SW 1271 (cell line): ENCODE data around the gene GPR180.

Experiments used
- DNase-seq, 2 experiments: peaks; one replicate each; lab custom pipeline; 2025; lab: John Stamatoyannopoulos, UW

The GPR180 gene

DNA sequence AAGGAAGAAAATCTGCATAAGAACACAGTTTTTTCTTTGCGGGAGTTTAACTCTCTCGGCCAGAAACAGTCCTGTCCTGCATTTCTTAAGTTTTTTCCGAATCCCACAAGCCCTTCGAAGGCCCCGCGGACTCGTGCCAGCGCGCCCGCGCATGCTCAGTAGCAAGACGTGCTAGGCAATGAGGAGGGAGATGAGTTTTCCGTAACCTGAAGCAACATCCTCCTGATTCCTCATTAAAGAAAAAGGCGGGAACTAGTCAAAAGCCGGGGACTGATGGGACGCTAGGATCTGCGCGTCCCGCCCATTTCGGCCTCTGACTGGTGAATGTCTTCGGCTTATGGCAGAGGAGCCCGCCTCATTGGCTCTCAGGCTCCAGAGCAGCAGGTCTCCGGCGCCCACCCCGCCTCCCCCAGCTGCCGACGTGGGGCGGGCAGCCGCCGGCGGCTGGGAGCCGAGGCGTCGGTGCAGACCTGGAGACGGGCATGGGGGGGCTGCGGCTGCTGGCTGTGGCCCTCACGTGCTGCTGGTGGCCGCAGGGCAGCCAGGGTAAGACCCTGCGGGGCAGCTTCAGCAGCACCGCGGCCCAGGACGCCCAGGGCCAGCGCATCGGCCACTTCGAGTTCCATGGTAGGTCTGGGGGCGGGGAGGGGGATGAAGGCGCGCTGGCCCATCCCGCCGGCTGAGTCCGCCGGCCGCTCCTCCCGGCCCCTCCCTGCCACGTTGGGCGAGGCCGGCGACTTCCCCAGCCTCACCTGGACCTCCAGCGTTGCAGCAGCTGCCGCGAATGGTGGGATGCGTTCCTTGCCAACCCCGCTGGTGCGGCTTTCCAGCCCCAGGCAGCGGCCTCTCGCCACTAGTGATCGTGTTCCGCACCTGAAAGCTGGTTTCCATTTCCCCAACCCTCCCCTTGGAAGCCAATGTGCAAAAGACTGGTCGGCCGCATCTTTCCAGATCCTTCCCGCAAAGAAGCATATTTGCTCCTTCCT lies at the start of gene GPR180:
TSS of gene GPR180 (plus strand) at position 412 of the 986 bp plus-strand sequence. CDS start at position 483, 71 bp downstream.
- DNase-seq = peak; percentile 98 to 99

DNA sequence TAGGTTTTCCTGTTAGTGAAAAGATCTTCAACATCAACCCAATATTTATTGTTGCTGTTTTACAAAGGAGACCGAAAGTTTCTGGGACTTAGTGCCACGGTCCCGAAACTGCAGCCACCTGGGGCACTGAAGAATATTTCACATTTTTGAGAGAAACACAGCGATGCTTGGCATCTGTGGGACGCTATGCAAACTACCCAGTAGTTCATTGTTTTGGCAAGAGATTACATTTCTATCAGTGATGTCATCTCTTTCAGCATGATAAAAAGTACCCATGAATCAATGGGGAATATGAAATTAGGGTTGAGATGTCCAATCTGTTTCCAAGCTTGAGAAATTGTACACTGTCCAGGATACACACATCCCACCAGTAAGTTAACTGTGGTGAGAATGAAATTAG lies 49.6 kb upstream of the GPR180 start:
- no peak for DNase-seq

DNA sequence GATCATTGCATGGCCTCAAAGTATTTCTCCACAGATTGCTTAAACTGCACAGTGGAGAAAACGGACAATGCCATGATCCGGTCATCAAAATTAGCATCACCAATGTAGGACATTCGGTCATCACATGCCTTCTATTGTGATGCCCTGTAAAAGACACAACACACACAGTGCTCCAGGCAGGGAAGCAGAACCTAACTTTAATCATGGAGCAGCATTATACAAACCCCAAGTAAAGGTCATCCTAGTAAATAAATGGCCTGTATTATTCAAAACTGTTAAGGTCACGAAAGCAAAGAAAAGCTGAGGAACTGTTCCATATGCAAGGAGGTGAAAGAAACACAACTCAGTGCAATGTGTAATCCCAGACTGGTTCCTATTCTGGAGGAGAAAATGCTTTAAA lies 47.9 kb upstream of the GPR180 start:
- no peak for DNase-seq

DNA sequence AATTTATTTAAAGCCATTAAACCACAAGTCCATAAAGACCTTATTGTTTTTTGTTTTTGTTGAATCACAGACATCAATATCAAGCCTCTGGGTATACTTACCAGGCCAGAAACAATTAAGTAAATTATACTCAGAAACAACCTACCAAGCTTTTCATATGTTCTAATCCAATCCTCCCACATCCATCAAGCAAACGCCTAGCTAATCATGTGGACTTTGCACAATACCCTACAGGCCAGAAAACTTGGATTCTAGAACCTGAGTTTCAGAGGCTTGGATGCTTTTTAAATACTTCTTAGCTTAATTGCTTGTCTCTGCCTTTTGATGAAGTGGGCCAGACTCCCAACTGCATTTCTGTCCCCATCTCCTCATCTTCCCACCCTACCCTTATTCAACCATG lies 45.6 kb upstream of the GPR180 start:
- DNase-seq = no peak

DNA sequence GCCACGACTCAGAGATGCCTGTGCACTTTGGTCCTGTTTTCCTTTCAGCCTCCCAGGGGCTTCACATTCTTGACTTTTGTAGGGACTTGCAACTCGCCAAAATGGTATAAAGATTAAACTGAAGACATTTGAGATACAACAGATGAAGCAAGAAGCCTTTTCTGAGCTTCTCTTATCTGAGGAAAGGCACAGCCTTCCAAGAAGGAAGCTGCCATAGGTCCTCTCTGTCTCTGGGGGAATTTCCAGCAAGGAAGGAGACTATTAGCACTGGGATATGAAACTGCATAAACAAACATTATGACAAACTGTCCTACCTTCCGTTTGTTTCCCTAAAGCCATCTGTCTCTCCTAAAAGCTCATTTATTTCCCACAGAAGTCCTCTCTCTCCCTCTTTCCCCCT lies 45.0 kb upstream of the GPR180 start:
- DNase-seq = no peak

DNA sequence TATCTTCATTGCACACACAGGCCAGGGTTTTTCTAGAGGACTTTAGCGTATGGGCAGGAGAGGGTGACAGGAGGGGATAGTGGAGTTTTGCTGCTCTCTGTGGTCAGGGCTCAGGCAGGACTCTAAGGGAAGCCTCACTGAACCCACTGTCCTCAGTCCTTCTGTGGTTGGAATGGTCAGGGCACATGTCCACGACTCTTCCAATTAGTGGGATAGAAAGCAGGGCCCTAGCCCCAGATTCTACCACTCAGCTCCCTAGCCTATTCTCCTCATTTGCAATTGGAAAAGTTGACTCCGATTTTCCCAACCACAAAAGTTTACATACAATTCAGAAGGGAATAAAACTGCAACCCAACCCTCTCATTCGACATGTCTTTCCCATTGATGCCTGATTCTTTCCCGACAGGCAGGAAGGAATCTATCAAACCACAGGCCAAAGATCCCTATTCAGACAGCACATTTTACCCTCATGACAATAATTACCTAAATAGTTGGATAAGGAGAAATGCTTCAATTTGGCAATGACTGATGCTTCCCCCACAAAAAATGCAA lies 43.9 kb upstream of the GPR180 start:
- DNase-seq = no peak

DNA sequence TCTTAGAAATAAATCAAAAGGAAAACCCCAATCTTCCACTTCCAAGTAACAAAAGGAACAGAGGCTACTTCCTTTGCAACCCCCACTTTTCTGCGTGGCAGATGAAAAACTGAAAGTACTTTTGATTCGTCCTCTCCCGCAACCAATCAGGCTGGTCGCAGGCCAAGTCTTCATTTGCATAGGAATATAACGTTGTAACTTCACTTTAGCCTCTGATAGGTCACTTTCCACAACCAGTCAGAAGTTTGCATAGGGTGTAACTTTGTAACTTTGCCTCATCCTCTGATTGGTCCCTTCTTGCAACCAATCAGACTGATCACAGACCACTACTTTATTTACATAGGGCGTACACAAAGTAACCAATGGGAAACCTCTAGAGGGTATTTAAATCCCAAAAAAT lies 42.9 kb upstream of the GPR180 start:
- no peak for DNase-seq

DNA sequence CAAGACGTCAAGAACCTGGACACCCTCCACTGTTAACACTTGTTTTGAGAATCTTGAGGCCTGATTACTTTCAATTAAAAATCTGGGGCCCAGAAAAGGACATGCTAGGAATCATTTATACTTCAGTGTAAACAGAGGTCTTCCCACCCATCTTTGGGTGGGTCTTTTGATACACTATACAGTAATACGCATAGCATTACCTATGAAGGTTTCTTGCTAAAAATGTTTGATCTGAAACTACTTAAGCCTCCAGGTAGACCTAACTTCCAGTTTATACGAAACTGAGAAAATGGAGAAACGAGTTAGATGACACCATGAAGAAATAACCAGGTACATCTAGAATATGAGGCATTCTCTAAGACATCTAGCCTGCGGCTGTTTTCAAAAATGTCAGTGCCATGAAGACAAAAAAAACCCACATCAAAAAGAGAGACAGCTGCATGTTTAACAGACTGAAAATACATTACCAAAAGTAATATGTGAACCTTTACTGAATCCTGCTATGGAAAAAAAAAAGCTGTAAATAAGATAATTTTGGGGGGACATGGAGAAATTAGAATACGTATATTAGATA lies 42.3 kb upstream of the GPR180 start:
- no peak for DNase-seq

DNA sequence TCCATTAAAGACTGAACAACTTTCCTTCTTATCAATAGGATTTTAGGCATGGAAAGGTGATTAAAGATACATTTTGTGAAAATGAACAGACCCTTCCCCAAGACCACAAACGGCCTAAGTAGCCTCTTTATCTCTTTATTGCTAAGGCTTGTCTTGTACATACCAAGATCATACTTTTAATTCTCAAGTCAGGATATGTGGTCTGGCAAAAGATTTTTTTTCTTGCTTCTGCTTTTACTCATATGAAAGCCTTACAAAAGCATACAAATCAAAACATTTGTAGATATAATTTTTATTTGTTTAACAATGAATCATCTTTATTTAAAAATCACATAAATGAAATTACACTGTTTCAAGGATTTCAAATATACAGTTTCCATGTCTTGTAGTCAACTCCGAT lies 41.5 kb upstream of the GPR180 start:
- DNase-seq = no peak

DNA sequence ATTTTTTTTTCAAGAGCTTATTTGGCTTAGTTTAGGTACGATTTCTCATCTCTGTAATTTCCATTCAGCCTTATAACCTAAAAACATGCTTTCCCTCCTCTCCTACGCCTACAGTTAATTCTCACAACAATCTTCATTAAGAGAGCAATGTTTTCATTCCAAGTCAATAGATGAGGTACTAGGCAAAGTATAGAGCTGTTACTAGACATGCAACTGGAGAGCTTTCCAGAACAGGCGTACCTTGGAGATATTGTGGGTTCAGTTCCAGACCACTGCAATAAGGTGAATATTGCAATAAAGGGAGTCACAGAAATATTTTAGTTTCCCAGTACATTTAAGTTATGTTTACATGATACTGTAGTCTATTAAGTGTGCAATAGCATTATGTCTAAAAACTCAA lies 40.5 kb upstream of the GPR180 start:
- no peak for DNase-seq

DNA sequence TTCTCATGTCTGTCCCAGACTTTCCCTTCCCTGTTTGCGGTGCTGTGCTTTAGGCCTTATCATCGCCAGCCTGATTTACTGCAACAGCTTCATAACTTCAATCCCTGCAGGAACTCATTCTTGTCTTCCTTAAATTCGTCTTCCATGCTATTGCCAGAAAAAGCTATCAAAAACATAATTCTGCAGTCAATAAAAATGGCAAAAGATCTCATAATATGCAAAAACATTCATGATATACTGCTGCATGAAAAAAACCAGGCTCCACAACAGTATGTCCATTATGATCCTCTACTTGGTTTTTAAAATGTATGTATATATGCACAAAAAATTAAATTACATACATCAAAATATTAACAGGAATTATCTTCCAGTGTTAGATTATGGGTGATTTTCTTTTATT lies 34.1 kb upstream of the GPR180 start:
- no peak for DNase-seq

DNA sequence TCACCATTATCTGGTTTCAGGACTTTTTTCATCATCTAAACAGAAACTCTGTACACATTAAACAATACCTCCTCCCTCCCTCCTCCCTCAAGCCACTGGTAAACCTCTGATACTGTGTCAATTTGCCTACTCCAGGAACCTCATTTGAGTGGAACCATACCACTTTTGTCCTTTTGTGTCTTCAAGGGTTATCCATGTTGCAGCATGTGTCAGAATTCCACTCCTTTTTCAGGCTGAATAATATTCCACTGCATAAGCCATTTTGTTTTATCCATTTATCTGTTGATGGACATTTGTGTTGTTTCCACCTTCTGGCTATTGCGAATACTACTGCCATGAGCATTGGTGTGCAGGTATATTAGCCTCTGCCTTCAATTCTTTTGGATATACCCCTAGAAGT lies 33.2 kb upstream of the GPR180 start:
- no peak for DNase-seq

DNA sequence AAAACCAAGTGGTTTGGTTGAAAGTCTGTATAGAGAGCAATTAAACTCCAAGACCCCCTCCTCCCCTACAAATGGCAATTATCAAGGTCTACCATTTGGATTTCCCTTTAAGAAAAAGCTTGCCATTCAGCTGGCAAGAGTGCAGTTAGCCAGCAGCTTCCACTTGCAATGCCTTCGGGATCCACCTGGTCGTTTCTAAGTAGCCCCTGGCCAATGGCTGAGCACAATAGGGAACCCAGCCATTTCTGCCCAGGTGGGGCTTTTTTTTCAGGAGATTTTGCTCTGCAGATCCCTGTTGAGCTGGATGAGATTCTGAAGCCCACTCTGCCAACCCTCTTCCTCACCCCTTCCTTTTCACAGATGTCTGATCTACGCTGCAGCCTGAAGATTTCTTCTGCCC lies 32.0 kb upstream of the GPR180 start:
- no peak for DNase-seq

DNA sequence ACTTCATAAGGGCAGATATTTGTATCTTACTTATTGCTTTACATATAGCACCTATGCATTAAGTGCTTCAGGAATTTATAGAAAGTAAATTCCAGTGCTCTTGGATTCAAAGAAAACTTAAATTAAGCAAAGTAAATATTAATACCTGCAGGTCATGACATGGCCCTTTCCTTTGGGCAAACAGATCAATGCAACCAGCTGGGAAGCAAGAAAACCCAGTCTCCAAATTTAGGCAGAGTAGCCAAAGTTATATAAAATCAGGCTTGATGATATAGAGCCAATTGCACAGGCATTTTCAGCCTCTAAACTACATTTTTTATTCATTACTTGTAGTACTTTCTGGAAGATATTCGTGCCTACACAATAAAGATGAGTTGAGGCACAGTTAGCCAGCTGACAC lies 22.6 kb upstream of the GPR180 start:
- no peak for DNase-seq

DNA sequence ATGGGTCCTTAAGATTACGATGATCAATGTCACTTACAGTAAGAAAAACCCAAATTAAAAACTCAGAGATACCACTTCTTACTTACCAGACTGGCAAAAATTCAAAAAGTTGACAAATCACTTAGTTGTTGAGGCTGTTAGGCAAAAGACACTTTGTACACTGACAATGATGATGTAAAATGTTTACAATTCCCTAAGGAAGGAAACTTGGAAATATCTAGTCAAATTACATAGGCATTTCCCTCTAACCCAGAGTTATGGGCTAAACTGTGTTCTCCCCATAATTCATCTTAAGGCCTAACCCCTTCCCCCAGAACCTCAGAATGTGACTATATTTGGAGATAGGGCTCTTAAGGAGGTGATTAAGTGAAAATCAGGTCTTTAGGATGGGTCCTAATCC lies 17.7 kb upstream of the GPR180 start:
- DNase-seq = no peak

DNA sequence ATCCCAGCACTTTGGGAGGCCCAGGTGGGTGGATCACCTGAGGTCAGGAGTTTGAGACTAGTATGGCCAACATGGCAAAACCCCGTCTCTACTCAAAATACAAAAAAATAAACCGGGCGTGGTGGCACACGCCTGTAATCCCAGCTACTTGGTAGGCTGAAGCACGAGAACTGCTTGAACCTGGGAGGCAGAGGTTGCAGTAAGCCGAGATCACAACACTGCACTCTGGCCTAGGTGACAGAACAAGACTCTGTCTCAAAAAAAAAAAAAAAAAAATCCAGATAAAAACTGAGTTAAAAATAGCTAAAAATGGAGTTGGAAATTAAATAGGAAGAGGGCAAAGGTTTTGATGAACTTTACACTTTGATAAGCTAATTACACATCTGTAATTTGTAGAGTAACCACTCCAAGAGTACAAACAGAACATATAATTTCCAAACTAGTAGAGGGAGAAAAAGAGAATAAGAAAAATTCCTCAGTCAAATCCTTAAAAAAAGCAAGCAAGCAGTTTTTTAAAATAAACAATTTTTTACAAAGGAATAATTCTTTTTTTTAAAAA lies 16.0 kb upstream of the GPR180 start:
- DNase-seq = no peak

DNA sequence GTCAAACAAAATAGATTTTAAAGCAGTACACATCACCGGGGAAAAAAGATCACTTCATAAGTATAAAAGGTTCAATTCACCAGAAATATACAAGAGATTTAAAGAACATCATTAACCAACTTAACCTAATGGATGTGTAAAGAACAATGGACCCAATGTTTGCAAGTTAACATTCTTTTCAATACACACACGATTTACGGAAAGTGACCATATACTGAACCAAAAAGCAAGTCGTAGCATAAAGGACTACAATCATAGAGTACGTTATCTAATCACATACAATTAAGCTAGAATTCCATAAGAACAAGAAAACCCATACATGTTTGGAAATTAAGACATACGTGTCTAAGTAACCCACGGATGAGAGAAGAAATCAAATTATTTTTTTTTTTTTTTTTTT lies 15.3 kb upstream of the GPR180 start:
- no peak for DNase-seq

DNA sequence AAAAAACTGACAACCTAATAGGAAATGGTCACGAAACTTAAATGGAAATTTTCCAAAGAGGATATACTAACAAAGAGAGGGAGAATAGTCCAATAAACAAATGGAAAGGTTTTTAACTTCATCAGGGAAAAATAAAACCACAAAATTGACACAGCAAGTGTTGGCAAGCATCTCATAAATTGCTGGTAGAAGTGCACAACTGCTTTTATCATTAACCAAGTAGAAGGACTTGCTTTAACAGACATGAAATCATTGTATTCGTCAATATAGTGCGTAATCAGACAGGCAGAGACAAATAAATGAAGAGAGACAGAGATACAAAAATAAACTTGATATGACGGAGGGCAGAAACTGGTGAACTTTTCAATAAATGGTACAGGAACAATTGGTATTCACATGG lies 13.1 kb upstream of the GPR180 start:
- DNase-seq = no peak

DNA sequence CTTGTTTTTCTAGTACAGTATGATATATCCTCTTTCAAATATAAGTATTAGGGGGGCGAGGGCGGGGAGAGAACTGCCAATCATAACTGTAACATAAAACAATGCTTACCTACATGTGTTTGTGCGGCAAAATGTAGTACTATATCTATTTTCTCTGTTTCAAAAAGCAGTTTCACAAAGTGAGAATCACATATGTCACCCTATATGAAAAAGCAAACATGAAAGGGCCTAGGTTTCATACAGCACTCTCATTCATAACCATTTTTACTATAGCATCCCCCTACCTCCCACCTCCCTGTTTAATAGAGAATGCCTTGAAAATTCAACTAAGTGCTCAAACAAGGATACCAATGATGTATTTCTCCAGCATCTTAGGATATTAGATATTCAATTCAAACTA lies 10.9 kb upstream of the GPR180 start:
- no peak for DNase-seq

DNA sequence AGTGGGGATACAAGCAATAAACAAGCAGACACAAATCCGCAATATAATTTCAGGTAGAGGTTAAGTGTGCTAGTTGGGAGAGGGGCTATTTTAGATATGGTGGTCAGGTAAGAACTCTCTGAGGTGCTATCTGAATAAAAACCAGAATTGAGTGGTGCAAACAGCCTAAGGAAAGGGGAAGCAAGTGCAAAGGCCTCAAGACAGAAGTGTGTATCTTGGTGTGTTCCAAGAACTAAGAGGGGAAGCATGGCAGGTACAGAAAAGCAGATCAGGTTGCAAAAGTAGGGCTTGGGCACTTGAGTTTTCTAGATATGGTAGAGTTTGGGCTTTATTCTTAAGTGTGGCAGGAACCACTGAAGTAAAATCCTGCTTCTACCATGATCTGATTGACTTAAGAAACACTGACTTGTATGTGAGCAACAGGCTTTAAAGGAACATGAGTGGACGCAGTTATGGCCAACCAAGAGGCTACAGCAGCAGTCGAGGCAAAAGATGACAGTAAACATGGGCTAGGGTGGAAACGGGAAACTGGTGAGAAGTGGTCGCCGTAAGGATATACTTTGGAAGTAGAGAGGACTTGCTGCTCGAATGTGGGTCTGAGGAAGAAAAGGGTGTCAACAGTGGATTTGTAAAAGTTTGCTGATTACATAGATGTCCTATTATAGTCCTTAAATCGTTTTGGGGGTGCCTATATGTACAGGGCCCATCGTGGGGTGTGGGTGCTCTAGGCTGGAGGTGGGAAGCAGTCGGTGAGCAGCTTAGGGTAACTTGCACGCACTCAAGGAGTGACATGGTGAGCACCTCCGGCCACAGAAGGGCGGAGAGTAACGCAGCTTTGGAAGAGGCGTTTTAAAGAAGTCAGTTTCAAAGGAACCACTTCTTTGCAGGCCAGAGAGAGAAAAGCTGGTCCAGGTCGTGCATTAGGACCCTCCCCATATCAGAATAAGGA lies 6.4 kb upstream of the GPR180 start:
- no peak for DNase-seq

DNA sequence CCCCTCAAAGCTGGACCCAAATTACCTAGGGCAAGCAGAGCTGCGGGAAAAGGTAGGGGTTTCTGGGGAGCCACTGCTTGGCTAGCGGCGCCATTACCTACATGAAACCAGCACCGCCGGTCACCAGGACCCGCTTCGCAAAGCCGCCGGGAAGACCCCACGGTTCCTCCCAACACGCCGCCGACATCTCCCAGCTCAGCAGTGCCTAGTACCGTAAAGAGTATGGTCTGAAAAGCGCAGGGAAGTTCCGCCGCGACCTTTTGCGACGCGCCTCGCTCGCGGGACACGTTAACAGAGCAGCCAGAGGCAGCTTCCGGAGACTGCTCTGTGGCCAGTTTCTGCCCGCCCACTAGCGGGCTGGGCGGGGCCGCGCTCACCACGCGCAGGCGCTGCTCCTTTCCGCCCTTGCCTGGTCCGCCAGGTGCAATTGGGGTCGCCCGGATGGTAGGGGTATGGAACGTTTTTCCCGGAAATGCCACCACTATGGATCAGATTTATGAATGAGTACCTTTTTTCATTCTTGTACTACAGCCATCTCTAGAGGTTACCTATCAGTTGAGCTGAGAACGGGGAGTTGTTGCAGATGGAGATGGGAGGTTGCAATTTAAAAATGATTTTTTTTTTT lies 5.6 kb upstream of the GPR180 start, which contains the start of gene TGDS:
TSS of gene TGDS (minus strand) at position 203 of the 625 bp plus-strand sequence. CDS start at position 187, 16 bp downstream.
- peak; percentile 60 to 88 for DNase-seq
